GM10847 (cell line): ENCODE data around the gene GMEB2.

ENCODE experiments used
- POLR2A ChIP-seq: IDR thresholded peaks from 2 replicates; pipeline ENCODE4 v1.6.1; 2011; ENCODE audit not compliant: insufficient read length; ENCODE audit errors: extremely low read depth

Gene GMEB2

GRCh38 chr20:63660622-63661021 lies 33.7 kb upstream of the GMEB2 start:
- TF ChIP-seq POLR2A: no peak

- TF ChIP-seq POLR2A: no peak
Measured at GRCh38 chr20:63659370-63659769, 32.5 kb upstream of the GMEB2 start.

- TF ChIP-seq POLR2A: no peak
Measured at GRCh38 chr20:63658749-63659187, 31.9 kb upstream of the GMEB2 start.

GRCh38 chr20:63657937-63658748 lies 31.2 kb upstream of the GMEB2 start, which contains the start of gene RTEL1:
Gene RTEL1, plus strand, starts transcription at chr20:63658312. Its CDS starts 1,091 bp downstream, at chr20:63659403.
- TF ChIP-seq POLR2A: peak; percentile 61

GRCh38 chr20:63657260-63657936 lies 30.5 kb upstream of the GMEB2 start:
- no peak for TF ChIP-seq POLR2A

GRCh38 chr20:63656451-63656850 lies 29.6 kb upstream of the GMEB2 start:
- TF ChIP-seq POLR2A: no peak

GRCh38 chr20:63655249-63655648 lies 28.3 kb upstream of the GMEB2 start:
- TF ChIP-seq POLR2A: no peak

- no peak for TF ChIP-seq POLR2A
Measured at GRCh38 chr20:63653974-63654668, 27.2 kb upstream of the GMEB2 start.

- no peak for TF ChIP-seq POLR2A
Measured at GRCh38 chr20:63653041-63653973, 26.4 kb upstream of the GMEB2 start, which contains the start of gene STMN3. Gene STMN3, minus strand, starts transcription at chr20:63653424. Its CDS starts 79 bp downstream, at chr20:63653345.

GRCh38 chr20:63652192-63652980 lies 25.5 kb upstream of the GMEB2 start:
- TF ChIP-seq POLR2A: no peak

- no peak for TF ChIP-seq POLR2A
Measured at GRCh38 chr20:63651942-63652191, 25.0 kb upstream of the GMEB2 start.

GRCh38 chr20:63648895-63649589 lies 22.1 kb upstream of the GMEB2 start:
- TF ChIP-seq POLR2A: no peak

GRCh38 chr20:63648190-63648589 lies 21.3 kb upstream of the GMEB2 start:
- TF ChIP-seq POLR2A: no peak
